ENCODE results near the gene TNNC1. TPM values are rescaled to one million over a fixed set of nuclear protein-coding genes. Genes with fewer than 3 reads are reported as not detected.

The TNNC1 gene
- polyA plus RNA-seq, 1 donor from 2014 or later, result 2.2 TPM

GRCh38 chr3:52446042-52446441 lies 7.8 kb downstream of the TNNC1 start:
- Histone ChIP-seq H3K9ac (ENCODE audit: low read length) (no peak overlapping the region), H3K9me2 (ENCODE audit: insufficient read depth, low read length) (no peaks in the 10 kb centered on the region), H3K27me3 (ENCODE audit: insufficient read depth, low read depth, low read length) (no peaks in the 10 kb centered on the region), H3F3A (ENCODE audit: insufficient read depth, low read length, poor library complexity, severe bottlenecking) (no peaks in the 10 kb centered on the region), H3K4me3 (ENCODE audit: low read length) (no peak overlapping the region), H3K4me2 (ENCODE audit: low read length) (no peak overlapping the region), H4K20me1 (ENCODE audit: insufficient read depth) (no peaks in the 10 kb centered on the region), H2AFZ (ENCODE audit: low read depth, low read length) (no peak overlapping the region), H3K79me2 (replicated peaks; ENCODE audit: insufficient read depth, low read length) (no peaks in the 10 kb centered on the region), H3K27ac (ENCODE audit: low read length) (no peak overlapping the region), H3K9me3 (ENCODE audit: low read length) (no peaks in the 10 kb centered on the region), H3K36me3 (ENCODE audit: insufficient read depth, low read length) (no peaks in the 10 kb centered on the region)
- TF ChIP-seq EZH2 (IDR thresholded peaks at IDR 0.05; ENCODE audit: borderline replicate concordance, insufficient read depth, low read length, poor library complexity, severe bottlenecking) (no peak), MXI1 (conservative IDR thresholded peaks at IDR 0.05; ENCODE audit: poor library complexity, severe bottlenecking) (no peak), POLR2AphosphoS5 (IDR thresholded peaks at IDR 0.05) (no peak), EP300 (conservative IDR thresholded peaks at IDR 0.05; ENCODE audit: poor library complexity, severe bottlenecking) (no peak), TAF1 (IDR thresholded peaks at IDR 0.05; ENCODE audit: low read depth) (no peak), REST (IDR thresholded peaks at IDR 0.05; ENCODE audit: borderline replicate concordance) (no peak), CTCF (IDR thresholded peaks at IDR 0.05; ENCODE audit: poor library complexity, severe bottlenecking) (no peak), SMC3 (conservative IDR thresholded peaks at IDR 0.05; ENCODE audit: poor library complexity) (no peak), RAD21 (conservative IDR thresholded peaks at IDR 0.05) (no peak)

DNA sequence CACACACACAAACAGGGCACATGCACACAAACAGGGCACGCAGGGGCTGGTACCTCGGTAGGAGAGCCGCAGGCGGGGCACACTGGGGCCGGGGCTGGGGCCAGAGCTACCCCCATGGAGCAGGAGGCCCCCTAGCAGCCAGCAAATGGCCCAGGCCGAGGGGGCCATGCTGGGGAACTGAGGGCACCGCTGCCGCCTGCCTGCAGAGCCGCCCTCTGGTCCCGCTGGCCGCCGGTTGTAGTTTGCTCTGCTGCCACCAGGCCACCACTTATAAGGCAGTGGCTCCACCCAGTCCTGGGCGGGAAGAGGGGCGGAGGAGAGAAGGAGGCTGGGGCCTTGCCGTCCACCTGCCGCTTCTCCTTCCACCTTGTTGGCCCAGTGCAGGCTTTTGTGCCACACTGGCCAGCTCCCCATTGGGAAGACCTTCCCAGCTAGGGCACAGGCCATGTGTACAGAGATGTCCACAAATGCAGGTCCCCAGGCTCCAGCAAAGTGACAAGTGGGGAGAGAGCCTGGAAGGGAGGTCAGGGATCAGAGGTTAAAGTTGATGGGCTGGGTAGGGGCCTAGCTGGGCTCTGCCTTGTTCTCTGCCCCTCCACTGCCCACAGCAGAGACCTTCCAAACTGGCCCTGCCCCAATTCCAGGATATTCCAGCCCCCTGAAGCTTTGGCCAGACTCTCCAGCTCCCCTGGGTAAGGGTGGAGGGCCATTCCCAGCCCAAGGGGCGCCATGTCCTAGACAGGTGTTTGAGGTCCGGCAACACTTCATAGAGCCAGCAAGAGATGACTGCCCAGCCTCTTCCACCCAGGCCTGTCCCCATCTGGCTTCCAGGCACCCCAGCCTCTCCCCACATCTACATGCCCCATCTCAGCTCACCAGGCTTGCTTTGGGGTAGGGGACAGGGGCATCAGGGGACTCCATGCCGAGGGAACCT lies 8.7 kb downstream of the TNNC1 start, which contains the start of gene SEMA3G:
TSS of gene SEMA3G (minus strand) at position 244 of the 934 bp plus-strand sequence. CDS start at position 168, 76 bp downstream.
- Histone ChIP-seq H4K20me1 (ENCODE audit: insufficient read depth) (no peaks in the 10 kb centered on the region), H3K27me3 (ENCODE audit: insufficient read depth, low read depth, low read length) (no peaks in the 10 kb centered on the region), H3K4me2 (ENCODE audit: low read length) (no peak within 1 kb of the TSS), H2AFZ (ENCODE audit: low read depth, low read length) (no peak within 1 kb of the TSS), H3K27ac (ENCODE audit: low read length) (no peak within 1 kb of the TSS), H3K9me2 (ENCODE audit: insufficient read depth, low read length) (no peaks in the 10 kb centered on the region), H3K9ac (ENCODE audit: low read length) (no peak within 1 kb of the TSS), H3F3A (ENCODE audit: insufficient read depth, low read length, poor library complexity, severe bottlenecking) (no peaks in the 10 kb centered on the region), H3K36me3 (ENCODE audit: insufficient read depth, low read length) (no peaks in the 10 kb centered on the region), H3K79me2 (replicated peaks; ENCODE audit: insufficient read depth, low read length) (no peaks in the 10 kb centered on the region), H3K4me3 (ENCODE audit: low read length) (no peak within 1 kb of the TSS), H3K9me3 (ENCODE audit: low read length) (no peaks in the 10 kb centered on the region)
- no peak for TF ChIP-seq POLR2AphosphoS5 (IDR thresholded peaks at IDR 0.05)
- TF ChIP-seq REST (IDR thresholded peaks at IDR 0.05; ENCODE audit: borderline replicate concordance), result no peak
- TF ChIP-seq EP300 (conservative IDR thresholded peaks at IDR 0.05; ENCODE audit: poor library complexity, severe bottlenecking), result no peak
- no peak for TF ChIP-seq TAF1 (IDR thresholded peaks at IDR 0.05; ENCODE audit: low read depth)

Measured in neural cell (in vitro differentiated cells).